Neuronal stem cell (in vitro differentiated cells): ENCODE measurements around the gene COL6A3.

Experiments
- DNase-seq: peaks from one replicate; pipeline ENCODE4 v3.0.0-alpha.2; 2013; ENCODE audit warnings: low spot score
- H2AFZ ChIP-seq: one replicate; pipeline ENCODE4 v1.6.1; 2013; ENCODE audit warnings: mild to moderate bottlenecking, low read length, inconsistent platforms
- H2AK5ac ChIP-seq: 2 replicates; pipeline ENCODE4 v1.6.1; 2013; ENCODE audit warnings: low read depth, mild to moderate bottlenecking, inconsistent platforms, low read length, moderate library complexity, mixed read lengths
- H2BK120ac ChIP-seq: 2 replicates; pipeline ENCODE4 v1.6.1; 2013; ENCODE audit warnings: low read depth, mild to moderate bottlenecking, inconsistent platforms, low read length, moderate library complexity, mixed read lengths
- H2BK12ac ChIP-seq: one replicate; pipeline ENCODE4 v1.6.1; 2013; ENCODE audit warnings: low read length, inconsistent platforms
- H2BK15ac ChIP-seq: 2 replicates; pipeline ENCODE4 v1.6.1; 2013; ENCODE audit warnings: mild to moderate bottlenecking, low read length, inconsistent platforms, mixed read lengths
- H2BK5ac ChIP-seq: one replicate; pipeline ENCODE4 v1.6.1; 2013; ENCODE audit warnings: inconsistent platforms, mild to moderate bottlenecking, low read length, moderate library complexity
- H3K14ac ChIP-seq: one replicate; pipeline ENCODE4 v1.6.1; 2013; ENCODE audit warnings: low read length, inconsistent platforms
- H3K18ac ChIP-seq: 2 replicates; pipeline ENCODE4 v1.6.1; 2013; ENCODE audit warnings: low read length, inconsistent platforms
- H3K23ac ChIP-seq: 2 replicates; pipeline ENCODE4 v1.6.1; 2013; ENCODE audit warnings: low read depth, mild to moderate bottlenecking, mixed read lengths, low read length, inconsistent platforms; ENCODE audit not compliant: poor library complexity
- H3K27ac ChIP-seq: replicated peaks from 3 replicates; pipeline ENCODE4 v1.5.1; 2013; ENCODE audit warnings: low read length, inconsistent platforms
- H3K27me3 ChIP-seq, 3 experiments: 2 replicates each; pipeline ENCODE4 v1.6.1; 2013; ENCODE audit warnings: low read length in 3 of 3, mild to moderate bottlenecking in 2 of 3, inconsistent platforms in 1 of 3, low read depth in 1 of 3, mixed read lengths in 1 of 3, moderate library complexity in 1 of 3; ENCODE audit not compliant: control insufficient read depth in 3 of 3, insufficient read depth in 3 of 3
- H3K36me3 ChIP-seq, 2 donors: replicated peaks in 1 of 2; 2 replicates each; pipeline ENCODE4 v1.6.1; 2013; ENCODE audit warnings: low read length in 2 of 2; ENCODE audit not compliant: control insufficient read depth in 2 of 2, insufficient read depth in 2 of 2
- H3K4ac ChIP-seq: 2 replicates; pipeline ENCODE4 v1.6.1; 2013; ENCODE audit warnings: inconsistent platforms, mild to moderate bottlenecking, low read length, moderate library complexity
- H3K4me1 ChIP-seq, 2 donors: 1 replicate in 1 of 2; 2 replicates in 1 of 2; pipeline ENCODE4 v1.6.1; 2013; ENCODE audit warnings: low read length in 2 of 2, low read depth in 1 of 2; ENCODE audit not compliant: control insufficient read depth in 2 of 2, insufficient read depth in 1 of 2
- H3K4me2 ChIP-seq: one replicate; pipeline ENCODE4 v1.6.1; 2013; ENCODE audit warnings: mild to moderate bottlenecking, low read length, inconsistent platforms; ENCODE audit not compliant: insufficient read depth, poor library complexity, severe bottlenecking
- H3K4me3 ChIP-seq, 2 donors: 2 replicates each; pipeline ENCODE4 v1.5.1; 2013; ENCODE audit warnings: low read length in 2 of 2, mild to moderate bottlenecking in 2 of 2, inconsistent platforms in 1 of 2, moderate library complexity in 1 of 2
- H3K79me1 ChIP-seq: one replicate; pipeline ENCODE4 v1.6.1; 2013; ENCODE audit warnings: low read depth, mild to moderate bottlenecking, inconsistent platforms, low read length, moderate library complexity
- H3K9ac ChIP-seq: one replicate; pipeline ENCODE4 v1.6.1; 2013; ENCODE audit warnings: mild to moderate bottlenecking, low read depth, low read length, inconsistent platforms; ENCODE audit not compliant: poor library complexity
- H3K9me3 ChIP-seq, 2 donors: replicated peaks in 1 of 2; 2 replicates each; pipeline versions ENCODE3 to v1.6.1; 2013; ENCODE audit warnings: low read length in 2 of 2, mild to moderate bottlenecking in 2 of 2, inconsistent platforms in 1 of 2, low read depth in 1 of 2, mixed read lengths in 1 of 2, moderate library complexity in 1 of 2; ENCODE audit not compliant: control insufficient read depth in 2 of 2, insufficient read depth in 1 of 2
- H4K8ac ChIP-seq: one replicate; pipeline ENCODE4 v1.6.1; 2013; ENCODE audit warnings: low read depth, mild to moderate bottlenecking, inconsistent platforms, low read length, moderate library complexity
- H4K91ac ChIP-seq: one replicate; pipeline ENCODE4 v1.6.1; 2013; ENCODE audit warnings: low read length, low read depth, mild to moderate bottlenecking, inconsistent platforms; ENCODE audit not compliant: poor library complexity
- WGBS, 2 donors: extraction: QIAGEN DNeasy Blood & Tissue Kit; methylation state at CpG; one replicate each; pipeline ENCODE4 v1.1.7; 2013; ENCODE audit warnings: missing lambda C conversion rate in 2 of 2, mixed read lengths in 1 of 2; ENCODE audit not compliant: insufficient read length in 2 of 2, insufficient replicate concordance in 1 of 2; ENCODE audit errors: extremely low coverage in 2 of 2; 5-methylcytosine and 5-hydroxymethylcytosine counted together

The COL6A3 gene

GRCh38 chr2:237350597-237350996 is 63.4 kb downstream of the COL6A3 start:
- WGBS, 2 donors = no CpG with 5 or more reads among the region's 6 CpGs
- Histone ChIP-seq H2AFZ (no peak overlapping the region), H2BK15ac (no peak overlapping the region), H3K36me3 (no peaks in the 10 kb centered on the region), H2BK120ac (no peak overlapping the region), H2BK5ac (no peak overlapping the region), H3K4me2 (no peak overlapping the region), H3K9ac (no peak overlapping the region), H3K18ac (peak overlapping the region; percentile 9), H2AK5ac (no peak overlapping the region), H3K79me1 (no peaks in the 10 kb centered on the region), H3K27ac (no peak overlapping the region), H3K4me3 (no peak overlapping the region), H3K14ac (no peak overlapping the region), H4K91ac (no peak overlapping the region), H3K23ac (no peak overlapping the region), H3K4ac (no peak overlapping the region), H3K4me1 (peaks cover 0 to 2% of the 10 kb centered on the region in 2 donors), H3K27me3 (peaks cover 0 to 19% (median 0%) of the 10 kb centered on the region in 3 experiments), H2BK12ac (no peak overlapping the region), H4K8ac (no peak overlapping the region), H3K9me3 (no peaks in the 10 kb centered on the region)
- no peak for DNase-seq

GRCh38 chr2:237350070-237350469 is 63.9 kb downstream of the COL6A3 start:
- Histone ChIP-seq H4K91ac (no peak overlapping the region), H3K14ac (peak overlapping the region; percentile 86), H2BK15ac (no peak overlapping the region), H3K79me1 (no peaks in the 10 kb centered on the region), H2BK5ac (no peak overlapping the region), H3K9me3 (no peaks in the 10 kb centered on the region), H4K8ac (no peak overlapping the region), H3K4ac (peak overlapping the region; percentile 14), H3K27ac (no peak overlapping the region), H2AFZ (no peak overlapping the region), H3K4me3 (no peak overlapping the region), H3K9ac (no peak overlapping the region), H3K23ac (no peak overlapping the region), H2AK5ac (no peak overlapping the region), H2BK120ac (no peak overlapping the region), H3K4me2 (no peak overlapping the region), H2BK12ac (no peak overlapping the region), H3K27me3 (peaks cover 0 to 19% (median 0%) of the 10 kb centered on the region in 3 experiments), H3K36me3 (no peaks in the 10 kb centered on the region), H3K4me1 (peaks cover 0 to 2% of the 10 kb centered on the region in 2 donors), H3K18ac (peak overlapping the region; percentile 11)
- DNase-seq = no peak
- WGBS, 2 donors = no CpG with 5 or more reads among the region's 11 CpGs

GRCh38 chr2:237348281-237348865 is 65.6 kb downstream of the COL6A3 start:
- Histone ChIP-seq H2AFZ (no peak overlapping the region), H3K79me1 (no peaks in the 10 kb centered on the region), H3K27ac (no peak overlapping the region), H3K27me3 (peaks cover 0 to 19% (median 0%) of the 10 kb centered on the region in 3 experiments), H2BK120ac (no peak overlapping the region), H3K4me2 (no peak overlapping the region), H3K4me1 (peaks cover 0 to under 1% of the 10 kb centered on the region in 2 donors), H2AK5ac (no peak overlapping the region), H3K9me3 (no peaks in the 10 kb centered on the region), H2BK5ac (no peak overlapping the region), H4K91ac (no peak overlapping the region), H2BK12ac (no peak overlapping the region), H3K4ac (no peak overlapping the region), H4K8ac (no peak overlapping the region), H3K9ac (no peak overlapping the region), H3K36me3 (no peaks in the 10 kb centered on the region), H3K14ac (no peak overlapping the region), H3K18ac (no peak overlapping the region), H3K4me3 (no peak overlapping the region), H2BK15ac (no peak overlapping the region), H3K23ac (no peak overlapping the region)
- no peak for DNase-seq
- no CpG with 5 or more reads among the region's 11 CpGs for WGBS, 2 donors

- Histone ChIP-seq H3K23ac (no peak overlapping the region), H3K27me3 (peaks cover 0 to 9% (median 0%) of the 10 kb centered on the region in 3 experiments), H2AK5ac (no peak overlapping the region), H3K9ac (no peak overlapping the region), H2BK15ac (no peak overlapping the region), H3K4ac (no peak overlapping the region), H4K8ac (no peak overlapping the region), H4K91ac (no peak overlapping the region), H2BK12ac (no peak overlapping the region), H3K4me3 (no peak overlapping the region), H3K4me1 (no peaks in the 10 kb centered on the region), H3K36me3 (no peaks in the 10 kb centered on the region), H3K27ac (no peak overlapping the region), H2AFZ (no peak overlapping the region), H3K14ac (no peak overlapping the region), H3K4me2 (no peak overlapping the region), H3K79me1 (no peaks in the 10 kb centered on the region), H2BK5ac (no peak overlapping the region), H3K9me3 (no peaks in the 10 kb centered on the region), H2BK120ac (no peak overlapping the region), H3K18ac (no peak overlapping the region)
- no peak for DNase-seq
- no CpG with 5 or more reads among the region's 4 CpGs for WGBS, 2 donors
Observed at GRCh38 chr2:237345891-237346640, 67.9 kb downstream of the COL6A3 start.
